K562 (cell line): Measurements from ENCODE around the gene ARHGAP23. TPM values are rescaled to one million over a fixed set of nuclear protein-coding genes. Genes with fewer than 3 reads are reported as not detected.
"Not testable (repeated sequence)": the region's sequence is repeated elsewhere in the genome, so short reads cannot be mapped to it uniquely, and the experiment has no call there.

Source experiments
- CTCF ChIP-seq, 3 experiments: IDR thresholded peaks in 2 of 3; conservative IDR thresholded peaks in 1 of 3; 2 replicates each; pipeline ENCODE4 v1.5.1; 2011 to 2012; ENCODE audit warnings: low read length in 3 of 3, mild to moderate bottlenecking in 3 of 3, control low read depth in 2 of 3, improper control_type of control experiment in 1 of 3, inconsistent platforms in 1 of 3, low read depth in 1 of 3, mixed read lengths in 1 of 3, moderate library complexity in 1 of 3; ENCODE audit not compliant: insufficient read depth in 2 of 3
- CXXC5 ChIP-seq: fragments of 250-450 bp; sonication (Bioruptor Pico); IDR thresholded peaks from 2 replicates; pipeline ENCODE4 v1.8.0; 2022; ENCODE audit warnings: inconsistent platforms, mild to moderate bottlenecking, moderate library complexity
- FOXP1 ChIP-seq: sonication (generic); formaldehyde crosslinking; IDR thresholded peaks from 2 replicates; pipeline ENCODE4 v1.8.0; 2022; ENCODE audit warnings: mild to moderate bottlenecking, missing genetic modification reagents
- RNF2 ChIP-seq: sonication (generic); IDR thresholded peaks from 2 replicates; pipeline ENCODE4 v1.6.1; 2016
- USF1 ChIP-seq: sonication (generic); formaldehyde crosslinking; IDR thresholded peaks from 2 replicates; pipeline ENCODE4 v1.9.0; 2022; ENCODE audit warnings: mild to moderate bottlenecking, missing genetic modification reagents
- USF2 ChIP-seq: sonication (generic); formaldehyde crosslinking; IDR thresholded peaks from 2 replicates; pipeline ENCODE4 v1.5.0; 2020; ENCODE audit warnings: missing genetic modification reagents
- ZBTB33 ChIP-seq: sonication (generic); formaldehyde crosslinking; IDR thresholded peaks from 2 replicates; pipeline ENCODE4 v1.8.1; 2023; ENCODE audit warnings: mild to moderate bottlenecking, missing genetic modification reagents
- ZBTB40 ChIP-seq, 2 experiments: fragments of 450-650 bp in 1 of 2; sonication (generic) in 1 of 2; formaldehyde crosslinking in 1 of 2; IDR thresholded peaks; 2 replicates each; pipeline versions ENCODE4 v1.7.1 to v1.9.0; 2016 to 2022; ENCODE audit warnings: inconsistent platforms in 1 of 2, mild to moderate bottlenecking in 1 of 2, missing genetic modification reagents in 1 of 2
- ZNF224 ChIP-seq: sonication (generic); formaldehyde crosslinking; IDR thresholded peaks from 2 replicates; pipeline ENCODE4 v1.8.0; 2022; ENCODE audit warnings: mild to moderate bottlenecking, missing genetic modification reagents
- ZNF232 ChIP-seq: sonication (generic); formaldehyde crosslinking; IDR thresholded peaks from 2 replicates; pipeline ENCODE4 v1.8.0; 2022; ENCODE audit warnings: mild to moderate bottlenecking, missing genetic modification reagents
- ZNF511 ChIP-seq: sonication (generic); formaldehyde crosslinking; IDR thresholded peaks from 2 replicates; pipeline ENCODE4 v1.8.0; 2022; ENCODE audit warnings: mild to moderate bottlenecking, missing genetic modification reagents
- polyA plus RNA-seq, 8 experiments: library from polyadenylated mRNA; depleted of rRNA in 4 of 8; stranded (reverse) in 5 of 8; unstranded in 3 of 8; fragments of >200 nt; fragmentation: Nextera tagmentation in 2 of 8; fragmentation: Illumina TruSeq in 1 of 8; extraction: Ambion mirVana in 2 of 8; extraction: Trizol in 1 of 8; gene quantifications; 2 replicates each; pipeline versions ENCODE4 v1.2.1 to v1.2.3, GENCODE V29; 2011 to 2014; ENCODE audit warnings: inconsistent platforms in 1 of 8, missing spikeins in 1 of 8
- total RNA-seq, 7 experiments: library from RNA; depleted of rRNA in 6 of 7; stranded (reverse); fragments of >200 nt in 6 of 7; fragmentation: Illumina TruSeq in 2 of 7; extraction: Trizol in 2 of 7; gene quantifications; 2 replicates each; pipeline versions ENCODE4 v1.2.1 to v1.2.3, GENCODE V29; 2011 to 2021; ENCODE audit warnings: low replicate concordance in 1 of 7

ARHGAP23 gene
- total and polyA plus RNA-seq, 9 of the 15 experiments (the other 6 are each of a cell fraction or from before 2014, with no cell fraction given), result 0.01 to 2.7 (median 0.70) TPM

GRCh38 chr17:38474666-38475065, 46.4 kb downstream of the ARHGAP23 start (continued):
- TF ChIP-seq ZBTB33, result peak; percentile 51; the same call in 1 of the 2 replicates
- peak; percentile 65; the same call in 1 of the 2 replicates for TF ChIP-seq ZNF224
- TF ChIP-seq RNF2, result peak; percentile 38; the same call in 1 of the 2 replicates
- TF ChIP-seq ZNF232 (CRISPR knock-in tag), result 0 out of 2 replicates have a peak, but pooled peaks have one; percentile 90
- peak; percentile 62; the same call in 1 of the 2 replicates for TF ChIP-seq FOXP1 (CRISPR knock-in tag)
- 0 out of 2 replicates have a peak, but pooled peaks have one; percentile 32 for TF ChIP-seq CXXC5 (CRISPR knock-in tag)
- peak; percentile 92 for TF ChIP-seq ZNF511 (CRISPR knock-in tag)
- TF ChIP-seq USF2 (CRISPR knock-in tag), result peak; percentile 33; the same call in 1 of the 2 replicates
- TF ChIP-seq USF1 (CRISPR knock-in tag), result peak; percentile 44; the same call in 1 of the 2 replicates
- TF ChIP-seq CTCF (IDR thresholded peaks at IDR 0.05 in 2 of 3, conservative IDR thresholded peaks at IDR 0.05 in 1 of 3; ENCODE audit: insufficient read depth in 2 of 3, low read depth in 1 of 3, low read length in 3 of 3), result peak; percentile 55 to 64 (median 62)
- not testable (repeated sequence) for TF ChIP-seq ZBTB40 (IDR thresholded peaks at IDR 0.05)
- TF ChIP-seq ZBTB40 (CRISPR knock-in tag; IDR thresholded peaks at IDR 0.05), result peak; percentile 59; the same call in 1 of the 2 replicates
